Measurements from ENCODE around the gene YIF1B.

YIF1B gene

DNA sequence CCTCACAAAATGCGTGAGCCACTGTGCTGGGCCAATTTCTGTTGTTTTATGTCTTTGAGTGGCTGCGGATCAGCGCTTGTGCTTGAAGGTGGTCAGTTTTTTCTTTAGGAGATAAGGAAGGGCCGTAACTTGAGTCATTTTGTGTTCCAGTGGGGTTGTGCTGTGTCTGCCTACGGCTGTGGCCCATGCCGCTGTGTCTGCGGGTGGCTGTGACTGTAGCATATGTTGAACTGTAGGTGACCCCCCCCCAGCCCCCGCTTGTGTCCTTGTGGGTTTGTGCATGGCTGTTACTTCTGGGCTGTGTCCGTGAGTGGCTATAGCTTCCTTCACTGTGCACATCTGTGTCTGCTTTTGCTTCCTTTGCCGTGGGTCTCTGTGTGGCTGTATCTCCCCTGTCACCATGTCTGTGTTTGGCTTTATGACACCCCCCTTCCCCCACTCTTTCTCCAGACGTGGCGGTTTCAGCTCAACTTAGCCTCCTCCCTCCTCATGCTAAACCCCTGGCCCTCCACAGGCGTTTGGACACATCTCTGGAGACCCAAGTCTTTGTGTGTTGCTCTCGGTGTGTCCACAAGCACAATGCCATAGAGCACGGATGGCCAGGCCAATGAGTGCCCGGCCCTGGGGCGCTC is 60.2 kb downstream of the YIF1B start:
- no peak overlapping the region for H3K4me3 ChIP-seq (ENCODE audit: low read depth, low read length)
- TF ChIP-seq POLR2A (IDR thresholded peaks at IDR 0.05; ENCODE audit: extremely low read depth, insufficient read length), result no peak
- TF ChIP-seq, protein P1, sequence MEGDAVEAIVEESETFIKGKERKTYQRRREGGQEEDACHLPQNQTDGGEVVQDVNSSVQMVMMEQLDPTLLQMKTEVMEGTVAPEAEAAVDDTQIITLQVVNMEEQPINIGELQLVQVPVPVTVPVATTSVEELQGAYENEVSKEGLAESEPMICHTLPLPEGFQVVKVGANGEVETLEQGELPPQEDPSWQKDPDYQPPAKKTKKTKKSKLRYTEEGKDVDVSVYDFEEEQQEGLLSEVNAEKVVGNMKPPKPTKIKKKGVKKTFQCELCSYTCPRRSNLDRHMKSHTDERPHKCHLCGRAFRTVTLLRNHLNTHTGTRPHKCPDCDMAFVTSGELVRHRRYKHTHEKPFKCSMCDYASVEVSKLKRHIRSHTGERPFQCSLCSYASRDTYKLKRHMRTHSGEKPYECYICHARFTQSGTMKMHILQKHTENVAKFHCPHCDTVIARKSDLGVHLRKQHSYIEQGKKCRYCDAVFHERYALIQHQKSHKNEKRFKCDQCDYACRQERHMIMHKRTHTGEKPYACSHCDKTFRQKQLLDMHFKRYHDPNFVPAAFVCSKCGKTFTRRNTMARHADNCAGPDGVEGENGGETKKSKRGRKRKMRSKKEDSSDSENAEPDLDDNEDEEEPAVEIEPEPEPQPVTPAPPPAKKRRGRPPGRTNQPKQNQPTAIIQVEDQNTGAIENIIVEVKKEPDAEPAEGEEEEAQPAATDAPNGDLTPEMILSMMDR (IDR thresholded peaks at IDR 0.05; ENCODE audit: low read depth, low read length), result no peak
- no peak for TF ChIP-seq MAX (IDR thresholded peaks at IDR 0.05; ENCODE audit: low read depth, low read length)
- no peak for TF ChIP-seq MYC (IDR thresholded peaks at IDR 0.05; ENCODE audit: low read depth, low read length)
- DNase-seq (ENCODE audit: low read depth), result no peak

DNA sequence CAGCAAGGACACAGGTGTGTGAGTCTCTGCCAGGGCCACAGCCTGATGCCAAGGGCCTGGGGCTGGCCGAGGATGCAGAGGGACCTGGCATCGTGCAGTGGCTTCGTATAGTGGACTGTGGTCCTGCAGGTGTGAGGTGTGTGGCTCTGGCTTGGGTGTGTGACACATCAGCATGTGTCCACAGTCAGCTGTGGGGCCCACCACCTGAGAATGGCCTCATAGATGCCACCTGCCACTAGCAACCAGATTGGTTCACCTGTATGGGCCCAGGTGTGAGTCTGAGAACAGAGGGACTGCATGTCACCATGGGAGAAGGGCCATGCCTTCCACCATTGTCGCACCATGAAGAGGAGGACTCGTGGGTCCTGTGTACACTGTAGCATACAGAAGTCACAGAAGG is 62.0 kb downstream of the YIF1B start:
- DNase-seq (ENCODE audit: low read depth), result no peak
- no peak for TF ChIP-seq POLR2A (IDR thresholded peaks at IDR 0.05; ENCODE audit: extremely low read depth, insufficient read length)
- TF ChIP-seq, protein P1 (IDR thresholded peaks at IDR 0.05; ENCODE audit: low read depth, low read length), result no peak
- TF ChIP-seq MYC (IDR thresholded peaks at IDR 0.05; ENCODE audit: low read depth, low read length), result no peak
- no peak for TF ChIP-seq MAX (IDR thresholded peaks at IDR 0.05; ENCODE audit: low read depth, low read length)

More for the DNA sequence above, 62.0 kb downstream of the YIF1B start:
- H3K4me3 ChIP-seq (ENCODE audit: low read depth, low read length), result no peak overlapping the region
